Pancreas (tissue), 10 donors: ENCODE data around the gene CCDC90B. TPM values are rescaled to one million over a fixed set of nuclear protein-coding genes. Genes with fewer than 3 reads are reported as not detected.
A peak's percentile ranks its signal among the peaks of the same experiment; 100 is the strongest.
"Not testable (repeated sequence)": the region's sequence is repeated elsewhere in the genome, so short reads cannot be mapped to it uniquely, and the experiment has no call there.

Experiments used
- ATAC-seq, 4 donors: fragments of 200-7000 bp; cut with Tn5 transposase; one replicate each; pipeline versions ENCODE4 v1.8.0 to v1.9.1; 2020; ENCODE audit warnings: mild to moderate bottlenecking in 4 of 4, moderate library complexity in 4 of 4
- DNase-seq, 6 donors: peaks; one replicate each; pipeline ENCODE4 v3.0.0-alpha.2; 2020
- FAIRE-seq: peaks from 2 replicates; lab custom pipeline; 2012; peaks lifted over from hg19 to GRCh38; lab: Jason Lieb, UNC
- H3K27ac ChIP-seq, 4 donors: fragments of 200-600 bp; sonication (generic); 1 replicate in 3 of 4; 2 replicates in 1 of 4; pipeline versions ENCODE4 v1.5.0 to v1.8.0; 2020
- H3K27me3 ChIP-seq, 4 donors: fragments of 200-600 bp; one replicate each; pipeline ENCODE4 v1.8.0; 2021
- H3K36me3 ChIP-seq, 3 donors: fragments of 200-600 bp; sonication (generic) in 1 of 3; one replicate each; pipeline versions ENCODE4 v1.5.0 to v1.8.0; 2020 to 2021
- H3K4me1 ChIP-seq, 3 donors: fragments of 200-600 bp; one replicate each; pipeline ENCODE4 v1.8.0; 2021
- H3K4me3 ChIP-seq, 4 donors: fragments of 200-600 bp; sonication (generic) in 2 of 4; one replicate each; pipeline versions ENCODE4 v1.5.0 to v1.8.0; 2020 to 2021
- H3K9me3 ChIP-seq, 4 donors: fragments of 200-600 bp; one replicate each; pipeline ENCODE4 v1.8.0; 2021
- WGBS, 2 donors: extraction: QIAGEN DNeasy Blood & Tissue Kit; methylation state at CpG; one replicate each; pipeline ENCODE4 v1.1.7; 2013; 5-methylcytosine and 5-hydroxymethylcytosine counted together
- intact Hi-C, 3 donors: fragments of 100-400 bp; cut with DNase I; formaldehyde crosslinking; loops; one replicate each; pipeline versions ENCODE4 v1.11.1 to v1.14.2; 2022
- polyA plus RNA-seq, 2 donors: library from polyadenylated mRNA; stranded (reverse); fragments of 200-250 nt; gene quantifications; one replicate each; pipeline ENCODE4 v1.2.3, GENCODE V29; 2013
- total RNA-seq, 6 donors: library from RNA; stranded (reverse); fragmentation: NEBNext Ultra II Directional in 4 of 6; extraction: Animal tissue kit (Norgen Biotek cat#: 25700) in 4 of 6; gene quantifications; one replicate each; pipeline versions ENCODE4 v1.2.1 to v1.2.4, GENCODE V29; 2021 to 2023
- TF ChIP-seq, protein P1 (sequence below), 4 donors: fragments of 200-600 bp; sonication (generic) in 3 of 4; IDR thresholded peaks; one replicate each; pipeline versions ENCODE4 v1.5.0 to v1.8.0; 2021; ENCODE audit warnings: antibody characterized with exemption in 4 of 4
- donor health status: healthy with polysubstance abuse.
- donor health status: DM: no; HTN: no; CAD: no; lungs with moderate emphysema.
- donor health status: DM: no; HTN: no; CAD: no.
- donor health status: control.
- donor health status: control.
- donor health status: Bipolar disorder and iron deficiency.
- donor health status: DM: yes; HTN: yes; CAD: no.
- donor health status: DM: no; HTN: no; CAD: no.
- donor health status: DM: no; HTN: no; CAD: no.
- donor health status: DM: yes; HTN: yes; CAD: no.

The CCDC90B gene
- total and polyA plus RNA-seq, 8 donors = 12.1 to 25.1 (median 16.3) TPM

GRCh38 chr11:83319346-83319745, 33.2 kb upstream of the CCDC90B start:
- FAIRE-seq (no peak), DNase-seq (no peak), ATAC-seq (no peak)
- TF ChIP-seq, protein P1, sequence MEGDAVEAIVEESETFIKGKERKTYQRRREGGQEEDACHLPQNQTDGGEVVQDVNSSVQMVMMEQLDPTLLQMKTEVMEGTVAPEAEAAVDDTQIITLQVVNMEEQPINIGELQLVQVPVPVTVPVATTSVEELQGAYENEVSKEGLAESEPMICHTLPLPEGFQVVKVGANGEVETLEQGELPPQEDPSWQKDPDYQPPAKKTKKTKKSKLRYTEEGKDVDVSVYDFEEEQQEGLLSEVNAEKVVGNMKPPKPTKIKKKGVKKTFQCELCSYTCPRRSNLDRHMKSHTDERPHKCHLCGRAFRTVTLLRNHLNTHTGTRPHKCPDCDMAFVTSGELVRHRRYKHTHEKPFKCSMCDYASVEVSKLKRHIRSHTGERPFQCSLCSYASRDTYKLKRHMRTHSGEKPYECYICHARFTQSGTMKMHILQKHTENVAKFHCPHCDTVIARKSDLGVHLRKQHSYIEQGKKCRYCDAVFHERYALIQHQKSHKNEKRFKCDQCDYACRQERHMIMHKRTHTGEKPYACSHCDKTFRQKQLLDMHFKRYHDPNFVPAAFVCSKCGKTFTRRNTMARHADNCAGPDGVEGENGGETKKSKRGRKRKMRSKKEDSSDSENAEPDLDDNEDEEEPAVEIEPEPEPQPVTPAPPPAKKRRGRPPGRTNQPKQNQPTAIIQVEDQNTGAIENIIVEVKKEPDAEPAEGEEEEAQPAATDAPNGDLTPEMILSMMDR (IDR thresholded peaks at IDR 0.05) = no peak
- no peak overlapping the region for H3K4me3 ChIP-seq
- no peaks in the 10 kb centered on the region for H3K27me3 ChIP-seq
- H3K27ac ChIP-seq = no peak overlapping the region
- H3K36me3 ChIP-seq = no peaks in the 10 kb centered on the region
- 46 to 72% methylated on average over 4 of the region's 4 CpGs for WGBS, 2 donors
- H3K4me1 ChIP-seq = peaks cover 0 to 7% (median 5%) of the 10 kb centered on the region in 3 donors
- intact Hi-C loops = no loop called here
- no peaks in the 10 kb centered on the region for H3K9me3 ChIP-seq

GRCh38 chr11:83318931-83319330, 32.8 kb upstream of the CCDC90B start:
- peaks cover 0 to 5% (median 3%) of the 10 kb centered on the region in 3 donors for H3K4me1 ChIP-seq
- no peaks in the 10 kb centered on the region for H3K9me3 ChIP-seq
- ATAC-seq (no peak), DNase-seq (no peak), FAIRE-seq (no peak)
- H3K36me3 ChIP-seq = no peaks in the 10 kb centered on the region
- no peak overlapping the region for H3K27ac ChIP-seq
- intact Hi-C loops = no loop called here
- TF ChIP-seq, protein P1 (IDR thresholded peaks at IDR 0.05) = no peak
- H3K27me3 ChIP-seq = no peaks in the 10 kb centered on the region
- 60 to 71% methylated on average over 1 of the region's 1 CpG for WGBS, 2 donors
- no peak overlapping the region for H3K4me3 ChIP-seq

GRCh38 chr11:83317757-83318690, 31.9 kb upstream of the CCDC90B start:
- Histone ChIP-seq H3K4me3 (no peak overlapping the region), H3K4me1 (peaks cover 0 to 5% (median 3%) of the 10 kb centered on the region in 3 donors), H3K9me3 (no peaks in the 10 kb centered on the region), H3K27ac (no peak overlapping the region), H3K36me3 (no peaks in the 10 kb centered on the region), H3K27me3 (no peaks in the 10 kb centered on the region)
- ATAC-seq (peak; percentile 55 to 74 (median 68)), DNase-seq (no peak), FAIRE-seq (no peak)
- 60 to 72% methylated on average over 4 to 8 of the region's 8 CpGs for WGBS, 2 donors
- intact Hi-C loops = no loop called here
- TF ChIP-seq, protein P1 (IDR thresholded peaks at IDR 0.05) = no peak

- intact Hi-C loops, H3K36me3 ChIP-seq, H3K4me1 ChIP-seq, H3K9me3 ChIP-seq, FAIRE-seq, H3K4me3 ChIP-seq, H3K27ac ChIP-seq, ATAC-seq, H3K27me3 ChIP-seq: not testable (repeated sequence)
- peak in 1 of 6 donors; percentile 71 for DNase-seq
- WGBS, 2 donors = 97 to 99% methylated on average over 17 to 31 of the region's 31 CpGs
Measured at GRCh38 chr11:83316897-83317268, 30.7 kb upstream of the CCDC90B start.

GRCh38 chr11:83316143-83316896, 30.2 kb upstream of the CCDC90B start:
- H3K27ac ChIP-seq, H3K4me3 ChIP-seq, FAIRE-seq, intact Hi-C loops, H3K36me3 ChIP-seq, H3K27me3 ChIP-seq, H3K4me1 ChIP-seq, ATAC-seq, H3K9me3 ChIP-seq: not testable (repeated sequence)
- peak in 1 of 6 donors; percentile 68 for DNase-seq
- WGBS, 2 donors = 91 to 93% methylated on average over 24 to 59 of the region's 59 CpGs
